PC-3 (cell line): ENCODE results near the gene KRT33B.

Source experiments
- EZH2 ChIP-seq: fragments of 300-600 bp; sonication (generic); IDR thresholded peaks from one replicate; pipeline ENCODE4 v1.6.1; 2017; ENCODE audit warnings: antibody characterized with exemption, mild to moderate bottlenecking, low read length; ENCODE audit not compliant: unreplicated experiment
- TF ChIP-seq, protein P1 (sequence below): fragments of 300-600 bp; sonication (generic); conservative IDR thresholded peaks from 2 replicates; pipeline ENCODE4 v1.5.1; 2017; ENCODE audit warnings: antibody characterized with exemption, low read depth, mild to moderate bottlenecking, low read length

GRCh38 chr17:41396996-41397660 is 27.5 kb upstream of the KRT33B start, which contains the start of gene KRT31:
- TF ChIP-seq, protein P1, sequence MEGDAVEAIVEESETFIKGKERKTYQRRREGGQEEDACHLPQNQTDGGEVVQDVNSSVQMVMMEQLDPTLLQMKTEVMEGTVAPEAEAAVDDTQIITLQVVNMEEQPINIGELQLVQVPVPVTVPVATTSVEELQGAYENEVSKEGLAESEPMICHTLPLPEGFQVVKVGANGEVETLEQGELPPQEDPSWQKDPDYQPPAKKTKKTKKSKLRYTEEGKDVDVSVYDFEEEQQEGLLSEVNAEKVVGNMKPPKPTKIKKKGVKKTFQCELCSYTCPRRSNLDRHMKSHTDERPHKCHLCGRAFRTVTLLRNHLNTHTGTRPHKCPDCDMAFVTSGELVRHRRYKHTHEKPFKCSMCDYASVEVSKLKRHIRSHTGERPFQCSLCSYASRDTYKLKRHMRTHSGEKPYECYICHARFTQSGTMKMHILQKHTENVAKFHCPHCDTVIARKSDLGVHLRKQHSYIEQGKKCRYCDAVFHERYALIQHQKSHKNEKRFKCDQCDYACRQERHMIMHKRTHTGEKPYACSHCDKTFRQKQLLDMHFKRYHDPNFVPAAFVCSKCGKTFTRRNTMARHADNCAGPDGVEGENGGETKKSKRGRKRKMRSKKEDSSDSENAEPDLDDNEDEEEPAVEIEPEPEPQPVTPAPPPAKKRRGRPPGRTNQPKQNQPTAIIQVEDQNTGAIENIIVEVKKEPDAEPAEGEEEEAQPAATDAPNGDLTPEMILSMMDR, result no peak
- no peak for TF ChIP-seq EZH2
